H9 (cell line): Measurements from ENCODE around the gene GGACT. TPM values are rescaled to one million over a fixed set of nuclear protein-coding genes. Genes with fewer than 3 reads are reported as not detected.

Source experiments
- DNase-seq: peaks from one replicate; pipeline ENCODE4 v3.0.0-alpha.2; 2017
- H2AFZ ChIP-seq: one replicate; pipeline ENCODE4 v1.6.1; 2013; ENCODE audit warnings: mild to moderate bottlenecking, low read length, control low read depth, moderate library complexity
- H2AK5ac ChIP-seq: 2 replicates; pipeline ENCODE4 v1.6.1; 2013; ENCODE audit warnings: low read length, control low read depth, mixed read lengths; ENCODE audit not compliant: insufficient read length
- H2BK120ac ChIP-seq: one replicate; pipeline ENCODE4 v1.6.1; 2013; ENCODE audit warnings: low read depth, mild to moderate bottlenecking, low read length, control low read depth, inconsistent platforms; ENCODE audit not compliant: poor library complexity, severe bottlenecking
- H2BK12ac ChIP-seq: 2 replicates; pipeline ENCODE4 v1.6.1; 2013; ENCODE audit warnings: low read length, control low read depth, mixed read lengths, low read depth; ENCODE audit not compliant: insufficient read length
- H2BK15ac ChIP-seq: 2 replicates; pipeline ENCODE4 v1.6.1; 2013; ENCODE audit warnings: low read depth, low read length, control low read depth
- H2BK20ac ChIP-seq: one replicate; pipeline ENCODE4 v1.6.1; 2013; ENCODE audit warnings: low read depth, mild to moderate bottlenecking, low read length, control low read depth, inconsistent platforms; ENCODE audit not compliant: poor library complexity, severe bottlenecking
- H2BK5ac ChIP-seq: 2 replicates; pipeline ENCODE4 v1.6.1; 2013; ENCODE audit warnings: low read length, control low read depth, mixed read lengths; ENCODE audit not compliant: insufficient read length
- H3K14ac ChIP-seq: 2 replicates; pipeline ENCODE4 v1.6.1; 2013; ENCODE audit warnings: low read length, control low read depth; ENCODE audit not compliant: insufficient read depth
- H3K18ac ChIP-seq: 2 replicates; pipeline ENCODE4 v1.6.1; 2013; ENCODE audit warnings: low read depth, mild to moderate bottlenecking, mixed read lengths, low read length, control low read depth; ENCODE audit not compliant: insufficient read length
- H3K23ac ChIP-seq: 2 replicates; pipeline ENCODE4 v1.6.1; 2013; ENCODE audit warnings: low read length, control low read depth, mixed read lengths, low read depth; ENCODE audit not compliant: insufficient read length
- H3K23me2 ChIP-seq: 2 replicates; pipeline ENCODE4 v1.6.1; 2013; ENCODE audit warnings: low read depth, mild to moderate bottlenecking, mixed read lengths, low read length, control low read depth; ENCODE audit not compliant: insufficient read length, poor library complexity, severe bottlenecking
- H3K27ac ChIP-seq: 2 replicates; pipeline ENCODE4 v1.5.1; 2013; ENCODE audit warnings: low read length, control low read depth, mixed read lengths, low read depth; ENCODE audit not compliant: insufficient read length
- H3K27me3 ChIP-seq: 2 replicates; pipeline ENCODE4 v1.6.1; 2013; ENCODE audit warnings: low read length, control low read depth, inconsistent platforms; ENCODE audit not compliant: insufficient read depth
- H3K4ac ChIP-seq: 2 replicates; pipeline ENCODE4 v1.6.1; 2013; ENCODE audit warnings: low read depth, mild to moderate bottlenecking, control low read depth, inconsistent platforms, low read length, moderate library complexity
- H3K4me1 ChIP-seq: 2 replicates; pipeline ENCODE4 v1.6.1; 2013; ENCODE audit warnings: low read length, control low read depth, inconsistent platforms; ENCODE audit not compliant: insufficient read depth
- H3K4me2 ChIP-seq: 2 replicates; pipeline ENCODE4 v1.6.1; 2013; ENCODE audit warnings: low read length, control low read depth, mixed read lengths; ENCODE audit not compliant: insufficient read length, insufficient read depth
- H3K56ac ChIP-seq: 2 replicates; pipeline ENCODE4 v1.6.1; 2013; ENCODE audit warnings: low read depth, mild to moderate bottlenecking, mixed read lengths, low read length, control low read depth; ENCODE audit not compliant: insufficient read length
- H3K79me1 ChIP-seq: 2 replicates; pipeline ENCODE4 v1.6.1; 2013; ENCODE audit warnings: low read depth, mild to moderate bottlenecking, moderate library complexity, low read length, control low read depth, inconsistent platforms; ENCODE audit not compliant: insufficient read depth, poor library complexity, severe bottlenecking
- H3K79me2 ChIP-seq: 2 replicates; pipeline ENCODE4 v1.6.1; 2013; ENCODE audit warnings: low read length, control low read depth, inconsistent platforms; ENCODE audit not compliant: insufficient read depth
- H3K9ac ChIP-seq: 2 replicates; pipeline ENCODE4 v1.6.1; 2013; ENCODE audit warnings: low read length, control low read depth, mixed read lengths; ENCODE audit not compliant: insufficient read length; ENCODE audit errors: extremely low read depth
- H3K9me3 ChIP-seq: one replicate; pipeline ENCODE4 v1.6.1; 2013; ENCODE audit warnings: low read depth, low read length, inconsistent platforms; ENCODE audit not compliant: control insufficient read depth
- H3T11ph ChIP-seq: one replicate; pipeline ENCODE4 v1.6.1; 2013; ENCODE audit warnings: mild to moderate bottlenecking, low read length, control low read depth, inconsistent platforms
- H4K20me1 ChIP-seq: one replicate; pipeline ENCODE4 v1.6.1; 2013; ENCODE audit not compliant: control insufficient read depth, insufficient read length, insufficient read depth
- H4K5ac ChIP-seq: 2 replicates; pipeline ENCODE4 v1.6.1; 2013; ENCODE audit warnings: low read depth, mild to moderate bottlenecking, mixed read lengths, low read length, control low read depth; ENCODE audit not compliant: insufficient read length
- H4K8ac ChIP-seq: replicated peaks from 2 replicates; pipeline ENCODE4 v1.6.1; 2013; ENCODE audit warnings: low read length, control low read depth, mixed read lengths, low read depth; ENCODE audit not compliant: insufficient read length
- H4K91ac ChIP-seq: 2 replicates; pipeline ENCODE4 v1.6.1; 2013; ENCODE audit warnings: low read depth, mild to moderate bottlenecking, moderate library complexity, mixed read lengths, low read length, control low read depth; ENCODE audit not compliant: insufficient read length
- H3K27ac Mint-ChIP-seq, 3 experiments: 2 replicates in 2 of 3; 3 replicates in 1 of 3; pipeline ENCODE4 v1.8.0; 2020 to 2021; ENCODE audit warnings: mixed read lengths in 3 of 3, mild to moderate bottlenecking in 1 of 3, moderate library complexity in 1 of 3
- H3K27me3 Mint-ChIP-seq: 2 replicates; pipeline ENCODE4 v1.8.0; 2021; ENCODE audit warnings: low read depth, mild to moderate bottlenecking, moderate library complexity, mixed read lengths
- H3K36me3 Mint-ChIP-seq, 3 experiments: 2 replicates in 2 of 3; 3 replicates in 1 of 3; pipeline ENCODE4 v1.8.0; 2020 to 2021; ENCODE audit warnings: low read depth in 3 of 3, mixed read lengths in 3 of 3; ENCODE audit not compliant: insufficient read depth in 1 of 3
- H3K4me1 Mint-ChIP-seq, 2 experiments: 2 replicates each; pipeline ENCODE4 v1.8.0; 2020; ENCODE audit warnings: mixed read lengths in 2 of 2
- H3K4me3 Mint-ChIP-seq, 2 experiments: 2 replicates in 1 of 2; 3 replicates in 1 of 2; pipeline ENCODE4 v1.8.0; 2020 to 2021; ENCODE audit warnings: mild to moderate bottlenecking in 2 of 2, mixed read lengths in 2 of 2, moderate library complexity in 1 of 2
- H3K9me3 Mint-ChIP-seq, 2 experiments: 2 replicates in 1 of 2; 3 replicates in 1 of 2; pipeline ENCODE4 v1.8.0; 2020; ENCODE audit warnings: mild to moderate bottlenecking in 2 of 2, mixed read lengths in 2 of 2, moderate library complexity in 1 of 2
- WGBS: extraction: QIAGEN DNeasy Blood & Tissue Kit; methylation state at CpG from one replicate; pipeline ENCODE4 v1.1.7; 2013; ENCODE audit warnings: missing lambda C conversion rate, low lambda C conversion rate, mixed read lengths; ENCODE audit not compliant: insufficient read length; ENCODE audit errors: extremely low coverage; 5-methylcytosine and 5-hydroxymethylcytosine counted together
- total RNA-seq: library from RNA; stranded (reverse); gene quantifications from 2 replicates; pipeline ENCODE4 v1.2.1, GENCODE V29; 2021
- TF ChIP-seq, protein P1 (sequence below): fragments of 200-600 bp; sonication (generic); conservative IDR thresholded peaks from 3 replicates; pipeline ENCODE4 v1.8.0; 2021; ENCODE audit warnings: antibody characterized with exemption, mild to moderate bottlenecking

Gene GGACT
- total RNA-seq, 1 experiment from 2014 or later, result 1.3 TPM

DNA sequence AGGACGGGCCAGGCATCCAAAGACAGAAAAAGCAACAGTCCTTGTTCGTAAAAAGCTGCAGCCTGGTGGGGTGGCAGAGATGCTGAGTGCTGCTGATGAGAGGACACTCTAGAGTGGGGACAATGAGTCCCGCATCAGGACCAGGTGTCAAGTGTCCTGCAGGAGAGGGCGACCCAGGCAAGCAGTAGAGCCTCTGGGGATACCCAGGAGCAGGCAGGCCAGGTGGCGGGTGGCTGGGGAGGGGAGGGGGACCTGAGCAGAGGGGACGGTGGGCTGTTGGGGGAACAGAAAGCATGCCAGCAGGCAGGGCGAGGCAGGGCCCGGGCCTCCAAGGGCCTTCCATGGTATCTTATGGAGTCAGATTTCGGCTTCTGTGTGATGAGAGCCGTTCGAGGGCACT, 35.8 kb downstream of the GGACT start:
- H2BK5ac ChIP-seq, result no peak overlapping the region
- no peaks in the 10 kb centered on the region for H4K20me1 ChIP-seq
- Mint-ChIP-seq H3K27ac (no peak overlapping the region), H3K36me3 (no peaks in the 10 kb centered on the region), H3K4me3 (no peak overlapping the region), H3K4me1 (peaks cover 0 to 7% of the 10 kb centered on the region in 2 experiments; a peak in 2 of 4 replicates), H3K27me3 (no peaks in the 10 kb centered on the region; the same call in 1 of the 2 replicates), H3K9me3 (no peaks in the 10 kb centered on the region; a peak in 1 of 5 replicates)
- no peak overlapping the region for H4K8ac ChIP-seq
- H2BK120ac ChIP-seq, result no peak overlapping the region
- no peaks in the 10 kb centered on the region for H3K9me3 ChIP-seq
- H2AK5ac ChIP-seq, result no peak overlapping the region
- H3K27ac ChIP-seq, result no peak overlapping the region
- H3K23me2 ChIP-seq, result no peaks in the 10 kb centered on the region
- H3K18ac ChIP-seq, result no peak overlapping the region
- no peaks in the 10 kb centered on the region for H3K4me1 ChIP-seq
- no peak overlapping the region for H2BK12ac ChIP-seq
- no peaks in the 10 kb centered on the region for H3K79me2 ChIP-seq
- TF ChIP-seq, protein P1, sequence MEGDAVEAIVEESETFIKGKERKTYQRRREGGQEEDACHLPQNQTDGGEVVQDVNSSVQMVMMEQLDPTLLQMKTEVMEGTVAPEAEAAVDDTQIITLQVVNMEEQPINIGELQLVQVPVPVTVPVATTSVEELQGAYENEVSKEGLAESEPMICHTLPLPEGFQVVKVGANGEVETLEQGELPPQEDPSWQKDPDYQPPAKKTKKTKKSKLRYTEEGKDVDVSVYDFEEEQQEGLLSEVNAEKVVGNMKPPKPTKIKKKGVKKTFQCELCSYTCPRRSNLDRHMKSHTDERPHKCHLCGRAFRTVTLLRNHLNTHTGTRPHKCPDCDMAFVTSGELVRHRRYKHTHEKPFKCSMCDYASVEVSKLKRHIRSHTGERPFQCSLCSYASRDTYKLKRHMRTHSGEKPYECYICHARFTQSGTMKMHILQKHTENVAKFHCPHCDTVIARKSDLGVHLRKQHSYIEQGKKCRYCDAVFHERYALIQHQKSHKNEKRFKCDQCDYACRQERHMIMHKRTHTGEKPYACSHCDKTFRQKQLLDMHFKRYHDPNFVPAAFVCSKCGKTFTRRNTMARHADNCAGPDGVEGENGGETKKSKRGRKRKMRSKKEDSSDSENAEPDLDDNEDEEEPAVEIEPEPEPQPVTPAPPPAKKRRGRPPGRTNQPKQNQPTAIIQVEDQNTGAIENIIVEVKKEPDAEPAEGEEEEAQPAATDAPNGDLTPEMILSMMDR, result no peak
- DNase-seq, result no peak
- no peak overlapping the region for H3K23ac ChIP-seq
- no peak overlapping the region for H3K56ac ChIP-seq
- no peak overlapping the region for H3K4me2 ChIP-seq
- H2AFZ ChIP-seq, result no peak overlapping the region
- H4K91ac ChIP-seq, result no peak overlapping the region
- H3K27me3 ChIP-seq, result no peaks in the 10 kb centered on the region
- H3T11ph ChIP-seq, result no peak overlapping the region
- no peaks in the 10 kb centered on the region for H3K79me1 ChIP-seq
- no peak overlapping the region for H3K4ac ChIP-seq
- H3K14ac ChIP-seq, result no peak overlapping the region
- no peak overlapping the region for H4K5ac ChIP-seq
- H3K9ac ChIP-seq, result no peak overlapping the region
- no peak overlapping the region for H2BK20ac ChIP-seq
- no peak overlapping the region for H2BK15ac ChIP-seq
- WGBS, result no CpG with 5 or more reads among the region's 11 CpGs
